DND-41 (cell line): ENCODE measurements around the gene COX7A2L.

Experiments used
- EZH2 ChIP-seq: IDR thresholded peaks from 3 replicates; pipeline ENCODE4 v1.6.1; 2012; ENCODE audit warnings: borderline replicate concordance, low read depth, mild to moderate bottlenecking, moderate library complexity, low read length, inconsistent platforms; ENCODE audit not compliant: severe bottlenecking
- TF ChIP-seq, protein P1 (sequence below): IDR thresholded peaks from 2 replicates; pipeline ENCODE4 v1.5.1; 2012; ENCODE audit warnings: borderline replicate concordance, low read length, moderate library complexity, mild to moderate bottlenecking; ENCODE audit not compliant: poor library complexity, severe bottlenecking; ENCODE audit errors: extremely low read depth

DNA sequence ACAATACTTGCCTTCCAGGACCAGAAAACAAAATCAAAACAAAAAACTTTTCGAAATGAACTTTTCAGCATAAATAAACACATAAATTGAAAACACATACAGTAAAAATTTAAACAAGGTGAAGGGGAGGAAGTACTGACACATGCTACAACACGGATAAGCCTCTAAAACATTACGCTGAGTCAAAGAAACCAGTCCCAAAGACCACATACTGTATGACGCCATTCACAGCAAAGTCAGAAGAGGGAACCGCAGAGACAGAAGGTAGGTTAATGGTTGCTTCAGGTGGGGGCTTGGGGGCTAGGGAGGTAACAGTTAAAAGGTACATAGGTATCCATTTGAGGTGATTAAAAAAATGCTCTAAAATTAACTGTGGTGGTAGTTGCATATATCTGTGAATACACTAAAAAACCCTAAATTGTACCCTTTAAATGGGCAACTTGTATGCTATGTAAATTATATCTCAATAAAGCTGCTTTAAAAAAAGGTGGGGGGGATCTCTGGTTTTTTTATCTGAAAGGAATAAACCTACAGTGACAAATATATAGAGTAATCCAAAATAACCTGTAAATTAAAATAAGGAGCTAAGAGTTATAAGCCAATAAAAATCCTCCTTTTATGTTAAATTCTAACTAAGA is 7.1 kb downstream of the COX7A2L start:
- TF ChIP-seq, protein P1, sequence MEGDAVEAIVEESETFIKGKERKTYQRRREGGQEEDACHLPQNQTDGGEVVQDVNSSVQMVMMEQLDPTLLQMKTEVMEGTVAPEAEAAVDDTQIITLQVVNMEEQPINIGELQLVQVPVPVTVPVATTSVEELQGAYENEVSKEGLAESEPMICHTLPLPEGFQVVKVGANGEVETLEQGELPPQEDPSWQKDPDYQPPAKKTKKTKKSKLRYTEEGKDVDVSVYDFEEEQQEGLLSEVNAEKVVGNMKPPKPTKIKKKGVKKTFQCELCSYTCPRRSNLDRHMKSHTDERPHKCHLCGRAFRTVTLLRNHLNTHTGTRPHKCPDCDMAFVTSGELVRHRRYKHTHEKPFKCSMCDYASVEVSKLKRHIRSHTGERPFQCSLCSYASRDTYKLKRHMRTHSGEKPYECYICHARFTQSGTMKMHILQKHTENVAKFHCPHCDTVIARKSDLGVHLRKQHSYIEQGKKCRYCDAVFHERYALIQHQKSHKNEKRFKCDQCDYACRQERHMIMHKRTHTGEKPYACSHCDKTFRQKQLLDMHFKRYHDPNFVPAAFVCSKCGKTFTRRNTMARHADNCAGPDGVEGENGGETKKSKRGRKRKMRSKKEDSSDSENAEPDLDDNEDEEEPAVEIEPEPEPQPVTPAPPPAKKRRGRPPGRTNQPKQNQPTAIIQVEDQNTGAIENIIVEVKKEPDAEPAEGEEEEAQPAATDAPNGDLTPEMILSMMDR: no peak
- TF ChIP-seq EZH2: no peak
